CD4-positive, alpha-beta T cell treated with Interferon gamma for 1 hour (primary cell): ENCODE data around the gene TSTD2.

Source experiments
- DNase-seq: peaks from one replicate; pipeline ENCODE4 v3.0.0-alpha.2; 2020

TSTD2 gene

DNA sequence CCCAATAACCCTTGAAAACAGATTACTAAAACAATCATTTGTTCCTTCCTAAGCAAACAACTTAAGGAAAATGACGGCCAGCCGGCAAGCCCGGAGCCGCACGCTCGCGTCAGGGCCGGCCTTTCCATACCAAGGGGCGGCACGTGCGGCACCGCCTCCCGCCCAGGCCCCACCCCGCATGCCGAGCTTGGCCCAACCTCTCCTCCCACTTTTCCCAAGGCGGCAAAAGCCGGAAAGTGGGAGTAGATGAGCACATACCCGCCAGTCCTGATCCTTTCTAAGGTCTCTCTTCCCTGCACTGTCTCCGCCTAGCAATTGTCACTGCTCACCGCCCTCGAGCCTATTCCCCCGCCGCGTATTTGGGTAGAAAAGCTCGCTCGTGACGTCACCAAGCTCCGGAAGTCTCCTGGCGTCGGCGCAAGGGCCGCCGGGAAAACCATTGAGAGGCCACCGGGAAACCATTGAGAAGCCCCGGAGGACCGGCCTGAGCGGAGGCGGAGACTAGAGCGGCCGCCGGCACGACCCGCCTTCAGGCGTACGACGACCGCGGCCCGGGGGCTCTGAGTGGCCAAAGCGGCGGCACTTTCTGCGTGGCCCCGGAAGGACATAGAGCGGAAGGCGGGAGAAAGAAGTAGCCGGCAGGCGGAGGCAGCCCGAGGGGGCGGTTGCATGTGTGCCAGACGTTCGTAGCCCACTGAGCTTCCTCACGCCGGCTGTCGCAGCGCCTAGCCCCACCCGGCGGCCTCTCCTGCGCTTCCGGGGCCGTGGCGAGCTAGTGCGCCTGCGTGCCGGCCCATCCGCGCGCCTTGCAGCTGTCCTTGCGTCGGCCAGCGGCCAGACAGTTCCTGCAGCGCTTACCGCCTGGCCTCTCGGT is at the start of gene TSTD2, which contains the start of gene NCBP1:
Gene TSTD2, minus strand, starts transcription at position 384 of the 874 bp plus-strand sequence. CDS start 5,806 bp downstream, outside the sequence.
Gene NCBP1, plus strand, starts transcription at position 837 of the 874 bp plus-strand sequence. CDS start 61 bp downstream, outside the sequence.
- DNase-seq = peak; percentile 98

DNA sequence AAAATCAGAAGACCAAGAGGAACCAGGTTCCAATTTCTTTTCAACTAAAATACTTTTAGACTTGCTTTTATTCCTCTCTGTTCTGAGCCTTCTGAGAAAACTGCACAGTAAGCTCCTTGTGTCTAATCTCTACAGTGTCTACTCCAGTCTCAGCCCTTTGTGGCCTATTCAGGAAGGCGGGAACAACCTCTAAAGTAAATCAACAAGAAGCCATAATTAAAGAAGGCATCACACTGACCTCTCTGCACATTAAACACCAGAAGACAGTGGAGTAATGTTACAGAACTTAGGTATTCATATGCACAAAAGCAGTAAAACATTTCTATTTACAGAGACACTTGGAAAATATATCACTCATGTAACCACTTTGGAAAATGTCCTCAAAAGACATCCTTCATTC is 49.1 kb upstream of the TSTD2 start:
- no peak for DNase-seq

DNA sequence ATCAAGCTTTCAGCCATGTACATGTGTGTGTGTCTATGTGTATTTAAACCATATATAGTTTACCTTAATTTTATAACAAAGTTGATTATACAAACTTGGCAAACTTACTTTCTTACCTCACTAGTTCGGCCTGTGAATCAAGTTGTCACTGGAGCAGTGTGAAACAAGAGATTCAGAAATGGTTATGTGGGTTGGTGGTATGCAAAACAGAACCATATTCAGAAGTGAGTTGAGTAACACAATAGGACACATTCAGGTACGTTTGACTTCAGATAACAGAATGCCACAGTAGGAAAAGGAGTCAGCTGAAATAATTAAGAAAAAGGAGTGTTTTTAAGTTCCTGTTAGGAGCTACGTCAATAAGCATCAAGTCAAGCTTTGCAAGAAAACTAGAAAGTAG is 42.5 kb upstream of the TSTD2 start:
- no peak for DNase-seq

DNA sequence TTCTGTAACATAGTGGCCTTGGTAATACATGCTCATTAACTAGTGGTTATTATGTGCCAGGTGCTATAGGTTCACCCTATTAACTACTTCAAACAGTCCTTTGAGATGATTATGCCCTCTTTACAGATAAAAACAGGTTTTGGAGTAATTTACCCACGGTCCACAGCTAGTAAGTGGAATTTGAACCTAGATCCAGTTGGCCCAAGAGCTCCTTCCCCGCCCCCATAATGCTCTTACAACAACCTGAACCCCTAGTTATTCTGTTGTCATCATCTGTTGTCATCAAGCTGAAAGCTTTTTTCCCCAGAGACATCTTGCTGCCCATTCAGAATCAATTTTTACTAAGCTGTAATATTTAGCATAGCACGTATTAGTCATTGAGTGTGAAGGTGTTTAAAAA is 40.8 kb upstream of the TSTD2 start:
- DNase-seq = no peak

DNA sequence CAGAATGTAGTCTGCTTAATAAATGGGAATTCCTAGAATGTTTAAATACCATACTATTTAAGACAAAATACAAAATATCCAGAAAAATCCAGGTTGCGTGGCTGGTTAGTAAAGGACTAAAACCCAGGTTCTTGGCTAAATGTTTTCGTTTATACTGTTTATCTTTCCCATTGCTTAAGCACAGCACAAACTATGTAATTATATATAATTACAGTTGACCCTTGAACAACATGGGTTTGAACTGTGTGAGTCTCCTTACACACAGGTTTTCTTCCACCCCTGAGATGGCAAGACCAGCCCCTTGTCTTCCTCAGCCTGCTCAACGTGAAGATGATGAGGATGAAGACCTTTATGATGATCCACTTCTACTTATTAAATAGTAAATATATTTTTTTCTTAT is 39.2 kb upstream of the TSTD2 start:
- DNase-seq = no peak

DNA sequence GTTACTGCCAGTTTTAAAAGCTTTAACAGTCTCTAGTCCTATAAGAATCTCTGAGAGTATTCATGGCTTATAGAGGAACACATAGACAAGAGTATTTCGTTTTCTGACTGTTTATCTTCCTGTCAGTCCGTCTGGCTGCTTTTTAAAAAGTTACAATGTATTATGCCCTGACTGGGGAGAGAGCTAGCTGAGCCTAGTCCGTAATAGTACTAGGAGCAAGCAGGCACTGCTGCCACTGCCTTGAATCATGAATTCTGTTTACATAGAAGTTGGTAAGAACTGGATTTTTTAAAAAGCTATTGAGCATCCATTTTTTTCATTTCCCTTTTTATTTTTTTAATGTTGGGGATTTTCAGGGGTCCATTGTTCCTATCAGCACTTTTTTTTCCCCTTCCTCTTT is 37.4 kb upstream of the TSTD2 start:
- DNase-seq = no peak

DNA sequence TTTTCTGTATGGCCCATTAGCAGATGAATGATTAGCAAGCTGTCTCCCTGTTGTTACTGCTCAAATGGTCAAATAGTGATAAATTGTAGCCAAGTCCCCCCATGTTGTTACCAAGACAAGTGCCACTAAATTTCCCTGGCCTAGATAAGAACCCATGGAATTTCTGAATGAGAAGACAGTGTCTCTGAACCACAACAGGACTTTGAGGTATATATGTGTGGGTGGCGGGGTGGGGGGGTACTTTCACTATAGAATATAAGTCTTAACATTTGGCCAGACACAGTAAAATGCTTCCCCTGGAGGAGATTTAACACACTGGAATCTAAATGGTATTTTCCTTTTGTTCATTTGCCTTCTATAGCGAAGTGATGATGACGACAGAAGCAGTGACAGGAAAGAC is 35.3 kb upstream of the TSTD2 start:
- no peak for DNase-seq

DNA sequence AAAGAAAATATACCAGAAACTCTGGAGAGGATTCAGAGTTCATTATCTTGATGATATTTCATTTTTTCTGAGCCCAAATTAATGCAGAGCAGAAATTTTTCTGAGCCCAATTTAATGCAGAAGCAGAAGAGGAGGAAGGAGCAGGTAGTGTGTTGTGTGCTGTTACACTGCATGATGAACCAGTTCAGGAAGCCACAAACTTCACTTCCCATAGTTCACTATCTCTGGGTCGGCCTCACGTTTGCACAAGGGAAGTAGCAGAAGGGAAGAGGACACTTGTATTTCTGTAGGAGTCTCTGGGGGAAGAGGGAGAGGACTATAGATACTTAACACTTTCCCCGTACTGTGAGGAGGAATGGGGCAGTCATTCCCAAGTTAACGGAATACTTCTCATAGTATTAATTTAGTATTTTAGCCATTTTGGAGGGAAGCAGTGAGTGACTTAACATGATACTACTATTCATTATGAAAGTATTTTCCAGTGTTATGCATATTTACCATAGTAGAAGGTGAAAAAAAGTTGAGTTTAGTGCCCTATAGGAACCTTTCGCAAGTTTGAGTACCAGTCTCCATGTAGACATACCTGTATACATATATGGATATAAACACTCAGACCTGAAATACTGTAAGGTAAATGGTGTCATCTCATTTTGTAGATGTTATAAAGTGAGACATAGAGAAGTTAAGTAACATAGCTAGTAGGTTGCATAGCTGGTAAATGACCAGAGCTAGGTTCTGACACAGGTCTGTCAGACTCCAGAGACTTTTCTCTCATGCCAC is 33.9 kb upstream of the TSTD2 start:
- DNase-seq = no peak

DNA sequence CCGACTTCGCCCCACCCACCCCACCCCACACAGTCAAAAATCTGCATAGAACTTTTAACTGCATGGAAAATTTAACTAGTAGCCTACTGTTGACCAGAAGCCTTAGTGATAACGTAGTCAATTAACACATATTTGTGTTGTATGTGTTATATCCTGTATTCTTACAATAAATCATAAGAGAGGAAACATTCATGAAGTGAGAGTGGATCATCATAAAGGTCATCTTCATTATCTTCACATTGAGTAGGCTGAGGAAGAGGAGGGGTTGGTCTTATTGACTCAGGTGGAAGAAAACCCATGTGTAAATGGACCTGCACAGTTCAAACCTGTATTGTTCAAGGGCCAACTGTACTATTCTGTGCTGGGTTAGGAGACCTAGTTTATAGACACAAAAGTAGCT is 32.6 kb upstream of the TSTD2 start:
- DNase-seq = no peak

DNA sequence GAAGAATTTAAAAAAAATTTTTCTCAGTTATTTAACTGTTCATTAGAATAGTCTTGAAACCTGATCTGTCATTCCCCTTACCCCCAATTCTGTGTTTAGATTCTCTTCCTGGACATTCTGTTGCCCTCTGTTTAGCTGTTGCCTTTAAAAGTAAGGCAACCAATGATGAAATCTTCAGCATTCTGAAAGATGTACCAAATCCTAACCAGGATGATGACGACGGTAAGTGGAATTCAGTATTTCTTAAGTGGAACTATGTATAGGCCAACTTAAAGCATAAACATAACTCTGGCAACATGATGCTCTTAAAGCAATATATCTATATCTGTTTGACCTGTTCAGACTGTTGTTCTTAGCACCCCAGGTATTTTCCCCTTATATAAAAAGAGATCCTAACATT is 27.7 kb upstream of the TSTD2 start:
- DNase-seq = no peak

DNA sequence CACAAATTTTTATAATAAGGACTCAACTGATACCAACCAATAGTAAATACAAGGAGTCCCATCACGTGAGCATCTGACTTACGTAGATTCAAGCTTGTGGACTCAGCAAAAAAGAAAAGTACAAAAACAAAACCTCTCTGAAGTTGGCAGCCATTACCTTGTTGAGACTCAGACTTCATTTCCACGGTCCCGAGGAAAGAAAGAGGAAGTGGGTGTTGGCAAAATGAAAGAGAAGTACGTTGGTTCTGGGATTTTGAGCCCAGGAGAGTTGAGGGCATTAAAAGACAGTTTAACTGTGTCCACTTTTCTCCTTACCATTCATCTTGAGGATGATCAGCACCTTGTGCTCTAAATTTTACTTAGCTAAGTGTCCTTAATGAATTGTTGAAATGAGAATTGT is 27.2 kb upstream of the TSTD2 start:
- no peak for DNase-seq

DNA sequence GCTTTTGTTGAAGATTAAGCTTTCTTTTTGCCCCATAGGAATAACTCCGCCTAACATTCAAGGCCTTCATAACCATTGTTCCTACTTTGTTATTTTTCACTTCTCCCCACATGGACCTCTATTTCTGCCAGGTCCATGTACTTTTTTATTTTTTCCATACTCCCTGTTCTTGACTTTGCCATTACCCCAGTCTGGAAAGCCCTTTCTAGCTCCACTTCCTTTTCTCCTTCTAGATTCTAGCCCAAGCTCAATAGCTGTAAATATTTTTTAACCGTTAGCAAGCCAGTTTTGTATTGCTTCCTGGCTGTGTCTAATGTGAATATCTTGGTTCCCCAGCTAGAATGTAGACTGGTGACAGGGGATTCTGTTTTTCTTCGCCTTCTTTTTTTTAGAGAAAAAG is 26.6 kb upstream of the TSTD2 start:
- no peak for DNase-seq

DNA sequence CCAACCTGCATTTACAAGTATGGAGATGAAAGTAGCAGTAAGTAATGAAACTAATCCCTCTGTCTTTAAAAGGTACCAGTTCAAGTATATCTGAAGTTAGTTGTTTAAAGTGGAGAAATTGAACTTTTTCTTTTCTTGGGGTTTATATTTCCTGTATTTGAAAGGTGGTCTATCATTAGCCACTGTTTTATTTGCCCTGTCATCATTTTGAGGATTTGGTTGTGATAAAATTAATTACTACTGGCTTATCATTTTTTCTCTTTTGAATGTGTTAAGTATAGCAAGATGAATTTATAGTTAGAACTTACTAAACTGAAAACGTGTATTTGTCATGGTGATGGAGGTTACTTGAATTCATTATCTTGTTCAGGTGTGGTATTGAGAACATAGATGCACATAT is 25.5 kb upstream of the TSTD2 start:
- DNase-seq = no peak

DNA sequence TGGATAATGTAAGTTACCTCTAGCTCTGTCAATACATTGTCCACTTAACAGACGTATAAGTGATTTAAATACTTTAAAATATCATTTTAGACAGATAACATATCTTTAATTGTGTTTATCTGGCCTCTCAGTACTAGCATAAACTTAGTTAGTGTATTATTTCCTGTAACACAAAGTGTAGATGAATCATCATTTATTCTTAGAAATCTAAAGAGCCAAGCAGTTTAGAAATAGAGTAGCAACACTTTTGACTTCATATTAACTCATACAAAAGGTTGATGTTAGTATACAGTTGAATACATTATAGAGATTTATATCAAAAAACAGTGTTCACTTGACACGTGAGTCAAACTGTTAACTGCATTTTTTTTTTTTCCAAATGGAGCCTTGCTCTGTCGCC is 18.5 kb upstream of the TSTD2 start:
- no peak for DNase-seq

DNA sequence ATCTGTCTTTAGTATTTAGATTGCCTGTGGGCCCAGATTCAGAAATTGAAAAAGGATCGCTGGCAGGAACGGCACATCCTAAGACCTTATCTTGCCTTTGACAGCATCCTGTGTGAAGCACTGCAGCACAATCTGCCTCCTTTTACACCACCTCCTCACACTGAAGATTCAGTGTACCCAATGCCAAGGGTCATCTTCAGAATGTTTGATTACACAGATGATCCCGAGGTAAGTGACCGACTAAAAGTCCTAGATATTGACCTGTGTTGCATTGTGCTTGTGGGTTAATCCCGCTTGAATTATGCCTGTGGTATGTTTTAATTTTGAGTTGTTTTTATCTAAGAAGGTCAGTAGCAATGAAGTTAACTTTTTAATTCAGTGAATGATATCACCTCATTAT is 14.8 kb upstream of the TSTD2 start:
- no peak for DNase-seq

DNA sequence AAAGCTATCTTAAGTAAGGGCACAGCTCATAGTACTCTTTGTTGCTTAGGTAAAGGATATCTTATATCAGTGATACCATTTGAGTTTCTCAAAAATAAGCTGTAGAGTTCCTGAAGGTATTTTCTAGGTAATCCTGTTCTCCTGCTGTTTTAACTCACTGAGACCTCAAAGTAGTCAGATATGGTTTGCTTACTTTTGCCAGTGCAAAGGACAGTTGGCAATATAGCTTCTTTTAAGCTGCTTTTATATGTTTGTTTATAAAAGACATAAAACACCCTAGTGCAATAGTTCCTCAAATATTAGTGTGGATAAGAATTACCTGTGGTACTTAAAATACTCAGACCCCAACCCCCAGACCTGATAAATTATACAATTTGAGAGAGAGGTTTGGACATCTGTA is 12.6 kb upstream of the TSTD2 start:
- DNase-seq = no peak

DNA sequence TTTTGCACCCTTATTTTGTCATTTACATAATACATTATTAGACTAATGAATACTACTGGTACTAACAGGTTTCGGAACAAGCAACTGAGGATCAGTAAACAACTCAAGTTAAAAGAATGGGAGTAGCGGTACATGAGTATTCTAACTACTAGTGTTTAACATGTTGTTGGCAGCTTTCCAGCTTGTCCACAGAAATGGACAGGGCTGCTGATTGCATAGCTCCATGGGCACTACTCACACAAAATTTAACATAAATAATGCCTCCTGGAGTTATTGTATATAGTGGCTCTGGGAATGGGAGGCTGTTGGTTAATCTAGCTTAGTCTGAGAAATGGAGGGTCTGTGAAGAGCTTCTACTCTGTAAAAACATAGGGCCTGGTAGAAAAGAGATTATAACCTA is 7.2 kb upstream of the TSTD2 start:
- DNase-seq = no peak

DNA sequence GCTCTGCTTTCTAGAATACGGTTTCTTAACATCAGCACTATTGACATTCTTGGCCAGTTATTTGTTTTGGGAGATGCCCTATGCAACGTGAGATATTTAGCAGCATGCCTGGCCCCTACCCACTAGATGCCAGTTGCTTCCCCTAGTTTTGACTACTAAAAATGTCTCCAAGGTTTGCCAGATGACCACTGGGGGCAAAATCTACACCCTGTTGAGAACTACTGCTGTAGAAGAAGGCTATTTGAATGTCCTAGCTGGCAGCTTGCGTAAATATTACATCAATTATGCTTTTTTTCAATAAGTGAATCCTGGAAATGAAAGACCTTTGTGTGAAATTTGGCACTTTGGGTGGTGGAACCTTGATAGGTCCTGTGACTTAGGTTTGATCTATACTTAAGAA is 5.5 kb upstream of the TSTD2 start:
- no peak for DNase-seq

DNA sequence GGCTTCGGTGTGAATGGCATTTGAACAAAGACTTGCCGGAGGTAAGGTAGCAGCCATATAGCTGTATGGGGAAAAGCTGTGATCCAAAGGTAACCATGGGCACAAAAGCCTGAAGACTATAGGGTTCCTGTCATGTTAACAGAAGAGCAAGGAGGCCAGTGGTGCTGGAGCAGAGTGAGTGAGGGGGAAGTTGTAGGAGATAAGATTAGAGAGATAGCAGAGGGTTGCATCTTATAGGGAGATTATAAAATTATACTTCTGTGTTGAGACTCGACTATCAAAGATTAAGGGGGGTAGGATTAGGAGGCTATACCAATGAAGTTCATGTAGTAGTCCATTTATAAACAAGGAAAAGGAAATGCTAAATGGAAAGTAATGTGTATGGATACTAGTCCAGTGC is 3.7 kb upstream of the TSTD2 start:
- DNase-seq = no peak

DNA sequence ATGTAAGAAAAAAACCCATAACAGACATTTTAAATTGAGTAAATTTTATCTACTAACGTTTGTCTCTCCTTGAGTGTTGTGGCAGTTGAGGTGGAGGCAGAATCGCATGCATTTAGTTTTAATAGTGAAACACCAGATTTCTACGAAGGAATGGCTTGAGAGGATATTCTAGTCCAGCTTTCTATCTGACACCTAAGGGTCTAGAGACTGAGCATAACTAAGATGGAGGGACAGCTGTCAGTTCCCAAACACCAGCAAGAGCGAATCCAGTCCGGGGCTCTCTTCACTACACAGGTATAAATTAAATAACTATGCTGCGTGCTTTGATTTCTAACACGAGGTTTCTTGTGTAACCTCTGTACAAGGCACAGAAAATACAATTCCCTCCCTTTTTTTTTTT is 1.9 kb upstream of the TSTD2 start:
- DNase-seq = no peak

DNA sequence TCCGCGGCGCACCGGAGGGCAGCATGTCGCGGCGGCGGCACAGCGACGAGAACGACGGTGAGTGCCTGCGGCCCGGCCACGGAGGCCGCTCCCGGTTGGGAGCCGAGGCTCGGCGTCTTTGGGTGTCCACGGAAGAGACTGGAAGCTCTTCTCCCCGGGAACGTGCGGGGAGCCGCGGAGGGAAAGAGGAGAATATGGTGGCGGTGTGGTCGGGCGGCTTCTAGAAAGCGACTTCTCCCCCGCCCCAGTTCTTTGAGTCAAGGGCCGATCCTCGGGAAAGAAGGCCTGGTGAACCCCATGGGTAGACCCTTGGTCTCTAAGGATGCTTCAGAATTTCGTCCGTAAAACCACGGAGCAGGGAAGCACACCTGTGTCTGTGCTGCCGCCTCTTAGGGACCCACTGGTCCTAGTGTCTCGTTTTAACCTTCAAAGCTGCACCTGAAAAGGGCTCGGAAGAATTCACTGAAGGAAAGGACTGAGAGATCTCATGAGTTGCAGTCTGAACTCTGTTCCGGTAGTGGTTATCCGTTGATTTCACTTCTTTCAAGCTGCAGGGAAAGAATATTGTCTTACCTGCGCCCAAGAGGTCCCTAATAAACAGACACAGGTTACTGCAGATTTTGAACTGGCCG is 807 bp upstream of the TSTD2 start:
- no peak for DNase-seq

DNA sequence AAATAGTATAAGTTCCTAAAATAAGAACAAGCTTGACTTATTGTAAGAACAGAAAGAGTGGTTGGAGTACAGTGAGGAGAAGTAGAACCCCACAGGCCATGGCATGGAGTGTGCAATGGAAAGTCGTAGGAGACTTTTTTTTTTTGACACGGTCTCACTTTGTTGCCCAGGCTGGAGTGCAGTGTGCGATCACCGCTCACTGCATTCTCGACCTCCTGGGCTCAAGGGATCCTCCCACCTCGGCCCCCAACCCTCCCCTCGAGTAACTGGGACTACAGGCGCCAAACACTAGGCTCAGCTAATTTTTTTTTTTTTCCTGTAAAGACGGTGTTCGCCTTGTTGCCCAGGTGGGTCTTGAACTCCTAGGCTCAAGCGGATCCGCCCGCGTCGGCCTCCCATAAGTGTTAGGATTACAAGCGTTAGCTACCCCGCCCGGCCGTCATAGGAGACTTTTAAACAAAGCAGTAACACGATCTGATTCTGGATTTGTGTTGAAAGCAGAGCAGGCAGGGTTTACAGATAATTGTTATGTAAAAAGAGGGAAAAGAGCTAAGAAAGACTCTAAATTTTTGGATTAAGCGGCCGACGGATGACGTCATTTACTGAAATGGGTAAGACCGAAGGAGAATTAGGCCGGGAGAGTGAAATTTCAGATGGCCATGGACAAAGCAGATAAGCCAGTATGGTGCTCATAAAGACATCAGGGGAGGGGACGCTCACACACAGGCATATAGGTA is 752 bp downstream of the TSTD2 start:
- peak; percentile 8 for DNase-seq

DNA sequence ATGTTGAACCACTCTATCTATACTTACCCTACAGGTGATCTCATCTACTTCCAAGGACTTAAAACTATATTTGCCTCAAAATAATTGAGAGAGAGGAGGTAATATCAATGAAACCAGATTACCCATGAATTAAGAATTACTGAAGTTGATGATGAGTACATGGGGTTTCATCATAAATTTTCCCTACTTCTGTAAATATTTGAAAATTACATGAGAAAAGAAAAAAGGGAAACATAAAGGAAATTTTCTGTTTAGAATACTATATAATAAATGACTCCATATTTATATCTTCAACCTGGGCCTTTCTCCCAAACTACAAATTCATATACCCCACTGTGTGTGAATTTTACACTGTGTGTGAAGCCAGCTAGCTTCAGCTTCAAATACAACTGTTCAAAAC is 2.6 kb downstream of the TSTD2 start:
- no peak for DNase-seq
